Gastroesophageal sphincter (tissue), 4 donors: ENCODE results near the gene CRELD2. TPM values are rescaled to one million over a fixed set of nuclear protein-coding genes. Genes with fewer than 3 reads are reported as not detected.

Experiments
- ATAC-seq: fragments of 150-250 bp; one replicate; pipeline ENCODE4 v1.9.1; 2016; ENCODE audit warnings: mild to moderate bottlenecking, moderate library complexity
- H3K27ac ChIP-seq, 4 donors: fragments of 200-600 bp; sonication (generic) in 3 of 4; 1 replicate in 3 of 4; 2 replicates in 1 of 4; pipeline ENCODE4 v1.5.1; 2016 to 2019
- H3K27me3 ChIP-seq: fragments of 200-600 bp; sonication (generic); one replicate; pipeline ENCODE4 v1.5.1; 2019
- H3K36me3 ChIP-seq, 2 donors: fragments of 200-600 bp; sonication (generic); one replicate each; pipeline ENCODE4 v1.5.1; 2019; ENCODE audit warnings: control low read depth in 1 of 2
- H3K4me1 ChIP-seq, 3 donors: fragments of 200-600 bp; sonication (generic); 1 replicate in 2 of 3; 2 replicates in 1 of 3; pipeline ENCODE4 v1.5.1; 2016 to 2019; ENCODE audit warnings: control low read depth in 2 of 3
- H3K4me3 ChIP-seq, 2 donors: fragments of 200-600 bp; sonication (generic); one replicate each; pipeline ENCODE4 v1.5.1; 2019; ENCODE audit warnings: mild to moderate bottlenecking in 1 of 2, moderate library complexity in 1 of 2
- H3K9me3 ChIP-seq, 3 donors: fragments of 200-600 bp; sonication (generic); one replicate each; pipeline ENCODE4 v1.5.1; 2017 to 2019; ENCODE audit warnings: control low read depth in 2 of 3
- EP300 ChIP-seq: sonication (generic); formaldehyde crosslinking; IDR thresholded peaks from one replicate; pipeline ENCODE4 v1.6.1; 2017; ENCODE audit warnings: antibody characterized with exemption, mild to moderate bottlenecking
- POLR2A ChIP-seq, 2 donors: fragments of 450-650 bp; IDR thresholded peaks; one replicate each; pipeline ENCODE4 v1.6.1; 2017; ENCODE audit warnings: antibody characterized with exemption in 2 of 2, mild to moderate bottlenecking in 2 of 2, moderate library complexity in 1 of 2
- POLR2AphosphoS5 ChIP-seq: sonication (generic); formaldehyde crosslinking; IDR thresholded peaks from one replicate; pipeline ENCODE4 v1.6.1; 2017; ENCODE audit warnings: antibody characterized with exemption
- whole genome bisulfite sequencing, 2 donors: methylation state at CpG; one replicate each; pipeline ENCODE4 v1.1.5; 2018; ENCODE audit warnings: low coverage in 1 of 2; 5-methylcytosine and 5-hydroxymethylcytosine counted together
- total RNA-seq, 4 donors: library from RNA; depleted of rRNA; stranded (reverse); fragments of >200 nt; gene quantifications; one replicate each; pipeline ENCODE4 v1.1.0, GENCODE V29; 2016
- TF ChIP-seq, protein P1 (sequence below), 4 experiments: fragments of 200-600 bp in 2 of 4; fragments of 450-650 bp in 2 of 4; sonication (generic) in 1 of 4; IDR thresholded peaks; one replicate each; pipeline ENCODE4 v1.5.1; 2017 to 2019; ENCODE audit warnings: antibody characterized with exemption in 4 of 4, mild to moderate bottlenecking in 2 of 4, moderate library complexity in 2 of 4

The CRELD2 gene
- total RNA-seq, 4 donors from 2014 or later, result 21.9 to 36.2 (median 30.9) TPM

DNA sequence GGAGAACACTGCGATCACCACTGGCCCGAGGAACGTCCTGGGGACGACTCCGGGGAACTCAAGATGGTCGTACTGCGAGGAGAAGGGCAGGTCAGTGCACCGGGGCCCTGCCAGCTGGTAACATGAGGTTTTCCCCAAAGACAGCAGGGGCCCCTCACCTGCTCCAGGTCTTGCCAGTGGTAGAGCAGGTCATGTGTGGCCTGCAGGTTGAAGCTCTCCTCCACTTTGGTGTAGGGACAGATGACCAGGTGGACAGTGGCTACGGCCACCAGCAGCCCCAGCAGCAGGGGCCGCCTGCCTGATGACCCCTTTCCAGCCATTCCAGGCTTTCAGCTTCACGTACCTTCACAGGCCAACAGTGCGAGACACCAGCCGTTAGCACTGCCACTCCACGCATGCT lies 5.0 kb upstream of the CRELD2 start:
- TF ChIP-seq, protein P1, sequence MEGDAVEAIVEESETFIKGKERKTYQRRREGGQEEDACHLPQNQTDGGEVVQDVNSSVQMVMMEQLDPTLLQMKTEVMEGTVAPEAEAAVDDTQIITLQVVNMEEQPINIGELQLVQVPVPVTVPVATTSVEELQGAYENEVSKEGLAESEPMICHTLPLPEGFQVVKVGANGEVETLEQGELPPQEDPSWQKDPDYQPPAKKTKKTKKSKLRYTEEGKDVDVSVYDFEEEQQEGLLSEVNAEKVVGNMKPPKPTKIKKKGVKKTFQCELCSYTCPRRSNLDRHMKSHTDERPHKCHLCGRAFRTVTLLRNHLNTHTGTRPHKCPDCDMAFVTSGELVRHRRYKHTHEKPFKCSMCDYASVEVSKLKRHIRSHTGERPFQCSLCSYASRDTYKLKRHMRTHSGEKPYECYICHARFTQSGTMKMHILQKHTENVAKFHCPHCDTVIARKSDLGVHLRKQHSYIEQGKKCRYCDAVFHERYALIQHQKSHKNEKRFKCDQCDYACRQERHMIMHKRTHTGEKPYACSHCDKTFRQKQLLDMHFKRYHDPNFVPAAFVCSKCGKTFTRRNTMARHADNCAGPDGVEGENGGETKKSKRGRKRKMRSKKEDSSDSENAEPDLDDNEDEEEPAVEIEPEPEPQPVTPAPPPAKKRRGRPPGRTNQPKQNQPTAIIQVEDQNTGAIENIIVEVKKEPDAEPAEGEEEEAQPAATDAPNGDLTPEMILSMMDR (IDR thresholded peaks at IDR 0.05), result no peak
- TF ChIP-seq POLR2A (IDR thresholded peaks at IDR 0.05) (no peak), EP300 (no peak), POLR2AphosphoS5 (no peak)
- ATAC-seq, result no peak
- Histone ChIP-seq H3K36me3 (peaks cover 0 to 61% of the 10 kb centered on the region in 2 donors), H3K27me3 (no peaks in the 10 kb centered on the region), H3K27ac (no peak overlapping the region), H3K4me3 (no peak overlapping the region), H3K9me3 (no peaks in the 10 kb centered on the region), H3K4me1 (peaks cover 0 to 14% (median 6%) of the 10 kb centered on the region in 3 donors)
- WGBS, 2 donors, result 84% methylated on average over 7 of the region's 14 CpGs; no CpG with 5 or more reads in 1 of the 2 donors

DNA sequence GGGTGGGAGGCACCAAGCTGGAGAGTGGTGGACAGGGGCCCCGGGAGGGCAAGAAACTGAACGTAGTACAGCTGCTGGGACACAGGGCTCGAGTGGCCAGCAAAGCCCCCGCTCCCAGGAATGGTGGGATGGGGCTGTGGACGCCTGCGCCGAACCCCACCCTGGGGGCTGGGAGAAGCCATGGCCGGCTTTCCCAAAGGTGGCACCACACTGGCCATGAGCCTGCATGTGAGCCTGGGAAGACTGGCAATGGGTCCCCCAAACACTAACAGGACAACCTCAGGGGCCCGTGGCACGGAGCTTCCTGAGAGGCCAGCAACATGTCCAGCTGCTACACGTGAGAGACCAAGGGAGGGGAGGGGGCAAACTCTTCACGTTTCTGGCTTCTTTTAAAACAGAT lies 4.2 kb upstream of the CRELD2 start:
- Histone ChIP-seq H3K36me3 (peaks cover 0 to 53% of the 10 kb centered on the region in 2 donors), H3K27me3 (no peaks in the 10 kb centered on the region), H3K4me1 (peaks cover 0 to 21% (median 10%) of the 10 kb centered on the region in 3 donors), H3K27ac (no peak overlapping the region), H3K4me3 (no peak overlapping the region), H3K9me3 (no peaks in the 10 kb centered on the region)
- TF ChIP-seq POLR2AphosphoS5 (no peak), EP300 (no peak), POLR2A (IDR thresholded peaks at IDR 0.05) (no peak)
- TF ChIP-seq, protein P1 (IDR thresholded peaks at IDR 0.05), result no peak
- no peak for ATAC-seq
- WGBS, 2 donors, result 53 to 72% methylated on average over 3 to 8 of the region's 12 CpGs

DNA sequence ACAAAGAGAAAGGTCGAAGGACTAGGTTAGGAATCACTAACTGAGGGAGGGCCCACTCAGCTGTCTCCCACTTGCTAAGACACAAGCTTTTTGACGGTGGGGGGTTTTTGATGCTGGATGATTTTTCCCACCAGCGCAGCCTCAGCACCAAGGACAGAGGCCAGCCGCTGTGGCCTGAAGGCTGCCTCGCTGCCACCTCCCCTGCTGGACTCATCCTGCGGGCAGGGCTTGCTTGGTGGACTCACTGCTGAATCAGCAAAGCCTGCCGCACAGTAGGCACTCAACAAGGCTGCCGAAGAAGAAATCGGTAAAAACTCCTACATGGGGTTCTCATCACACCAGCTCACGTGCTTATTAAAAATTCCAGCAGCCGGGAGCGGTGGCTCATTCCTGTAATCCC lies 2.8 kb upstream of the CRELD2 start:
- H3K27ac ChIP-seq, result no peak overlapping the region
- peaks cover 0 to 28% (median 14%) of the 10 kb centered on the region in 3 donors for H3K4me1 ChIP-seq
- peaks cover 0 to 48% of the 10 kb centered on the region in 2 donors for H3K36me3 ChIP-seq
- H3K4me3 ChIP-seq, result no peak overlapping the region
- WGBS, 2 donors, result 75 to 93% methylated on average over 7 of the region's 12 CpGs
- no peaks in the 10 kb centered on the region for H3K27me3 ChIP-seq
- H3K9me3 ChIP-seq, result no peaks in the 10 kb centered on the region
- TF ChIP-seq POLR2A (IDR thresholded peaks at IDR 0.05), result no peak
- TF ChIP-seq, protein P1 (IDR thresholded peaks at IDR 0.05), result no peak
- no peak for TF ChIP-seq EP300
- TF ChIP-seq POLR2AphosphoS5, result no peak
- no peak for ATAC-seq

DNA sequence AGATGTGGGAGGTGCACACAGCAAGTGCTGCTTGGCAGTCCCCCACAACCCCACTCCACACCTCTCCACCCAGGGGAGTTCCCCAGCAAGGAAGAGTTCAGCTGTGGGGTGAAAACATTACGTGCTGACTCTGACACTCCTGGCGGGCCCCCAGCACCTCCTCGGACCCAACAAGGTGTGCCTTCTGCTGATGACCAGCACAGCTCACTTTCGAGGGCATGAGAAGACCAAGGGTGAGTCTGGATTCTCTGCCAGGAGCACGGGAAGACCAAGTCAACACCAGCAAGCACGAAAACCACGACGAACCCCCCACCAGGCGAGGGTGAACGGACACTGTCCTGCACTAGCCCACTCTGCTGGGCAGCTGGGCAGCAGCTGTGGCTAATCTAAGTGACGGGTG lies 1.6 kb upstream of the CRELD2 start:
- Histone ChIP-seq H3K27me3 (no peaks in the 10 kb centered on the region), H3K4me3 (no peak overlapping the region), H3K9me3 (no peaks in the 10 kb centered on the region), H3K4me1 (peaks cover 0 to 28% (median 14%) of the 10 kb centered on the region in 3 donors), H3K27ac (peak overlapping the region in 1 of 4 donors; percentile 93), H3K36me3 (peaks cover 0 to 47% of the 10 kb centered on the region in 2 donors)
- TF ChIP-seq EP300 (no peak), POLR2A (IDR thresholded peaks at IDR 0.05) (no peak), POLR2AphosphoS5 (no peak)
- TF ChIP-seq, protein P1 (IDR thresholded peaks at IDR 0.05), result no peak
- no peak for ATAC-seq
- WGBS, 2 donors, result 86% methylated on average over 2 of the region's 11 CpGs; no CpG with 5 or more reads in 1 of the 2 donors
